ENCODE data around the gene C10orf90.

- TF ChIP-seq CTCF (tag by site-specific recombination; IDR thresholded peaks at IDR 0.05) (no peak), PRDM4 (tag by site-specific recombination; IDR thresholded peaks at IDR 0.05) (no peak), ZNF26 (tag by site-specific recombination; IDR thresholded peaks at IDR 0.05) (no peak), ZNF221 (tag by site-specific recombination; IDR thresholded peaks at IDR 0.05; ENCODE audit: borderline replicate concordance) (no peak), ZNF211 (tag by site-specific recombination; IDR thresholded peaks at IDR 0.05; ENCODE audit: low read depth) (no peak), ZNF530 (tag by site-specific recombination; IDR thresholded peaks at IDR 0.05; ENCODE audit: low read depth) (no peak), ZNF202 (tag by site-specific recombination; IDR thresholded peaks at IDR 0.05; ENCODE audit: borderline replicate concordance) (no peak), ZBTB26 (tag by site-specific recombination; optimal IDR thresholded peaks at IDR 0.05) (no peak), REST (tag by site-specific recombination; IDR thresholded peaks at IDR 0.05) (no peak), ZNF24 (tag by site-specific recombination; IDR thresholded peaks at IDR 0.05) (no peak), ZNF510 (tag by site-specific recombination; IDR thresholded peaks at IDR 0.05; ENCODE audit: insufficient replicate concordance) (no peak), ZNF580 (tag by site-specific recombination; IDR thresholded peaks at IDR 0.05) (no peak), ELK4 (IDR thresholded peaks at IDR 0.05; ENCODE audit: borderline replicate concordance, low read depth, low read length) (no peak)
These were observed 85.1 kb downstream of the C10orf90 start for GRCh38 chr10:126585249-126586017.

Measured in HEK293 (cell line).